CD4-positive, alpha-beta T cell treated with Interleukin-17A for 1 hour (primary cell): Measurements from ENCODE around the gene VTCN1.

ENCODE experiments used
- DNase-seq: peaks from one replicate; pipeline ENCODE4 v3.0.0-alpha.2; 2020

VTCN1 gene

DNA sequence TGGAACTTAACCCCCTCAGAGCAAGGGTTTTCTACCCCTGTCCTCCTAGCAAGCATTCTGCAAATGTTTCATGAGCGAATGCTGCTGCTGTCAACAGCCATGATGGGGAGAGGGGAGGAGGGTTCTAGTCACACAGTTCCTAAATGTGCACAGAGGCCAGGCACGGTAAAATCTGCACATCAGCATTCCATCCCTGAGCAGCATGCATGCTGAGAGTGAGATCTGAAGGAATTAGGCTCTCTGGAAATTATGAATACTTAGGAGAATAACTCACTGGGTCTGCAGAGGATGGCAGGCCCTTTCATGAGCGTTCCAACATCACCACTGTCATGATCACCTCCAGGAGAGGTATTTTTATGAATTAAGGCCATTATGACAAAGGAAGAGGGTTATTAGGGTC lies 2.1 kb downstream of the VTCN1 start:
- DNase-seq, result no peak

DNA sequence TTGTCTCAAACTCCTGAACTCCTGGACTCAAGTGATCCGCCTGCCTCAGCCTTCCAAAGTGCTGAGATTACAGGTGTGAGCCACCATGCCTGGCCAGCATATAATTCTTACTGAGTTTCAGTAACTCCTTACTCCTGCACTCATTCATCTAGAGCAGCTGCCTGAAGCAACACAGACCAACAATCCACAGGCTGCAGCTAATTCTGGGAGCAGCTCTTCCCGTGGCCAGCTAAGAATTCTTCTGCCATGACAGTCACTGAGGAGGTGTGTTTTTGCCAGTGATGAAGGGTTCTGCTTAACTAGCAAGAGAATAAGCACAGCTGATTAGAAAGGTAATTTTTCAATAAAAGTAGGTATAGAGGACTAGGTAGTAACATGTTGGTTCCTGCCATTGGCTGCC lies 5.4 kb downstream of the VTCN1 start:
- DNase-seq, result no peak

DNA sequence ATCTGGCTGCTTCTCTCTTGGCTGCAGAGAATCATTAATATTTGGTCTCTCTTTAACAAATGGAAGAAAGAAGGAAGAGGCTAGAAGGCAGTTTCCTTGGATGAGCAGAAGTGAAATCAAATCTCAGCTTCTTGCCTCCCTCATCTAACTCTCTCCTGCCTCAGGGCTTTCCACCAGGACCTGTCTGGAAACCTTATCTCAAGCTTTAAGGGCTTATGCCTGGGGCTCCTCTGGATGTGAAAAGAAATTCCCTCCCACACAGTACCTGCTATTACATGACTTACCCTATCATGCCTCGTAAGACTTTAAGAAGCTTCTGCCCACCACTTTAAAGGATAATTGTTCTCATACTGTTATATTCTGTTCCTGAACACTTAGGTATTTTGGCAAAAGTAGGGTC lies 8.9 kb downstream of the VTCN1 start:
- DNase-seq, result no peak

GRCh38 chr1:117198097-117198496 lies 12.6 kb downstream of the VTCN1 start:
- no peak for DNase-seq

GRCh38 chr1:117189726-117190125 lies 21.0 kb downstream of the VTCN1 start:
- no peak for DNase-seq

- DNase-seq, result no peak
Measured at GRCh38 chr1:117188816-117189437, 21.8 kb downstream of the VTCN1 start.

GRCh38 chr1:117188170-117188815 lies 22.4 kb downstream of the VTCN1 start:
- DNase-seq, result no peak

DNA sequence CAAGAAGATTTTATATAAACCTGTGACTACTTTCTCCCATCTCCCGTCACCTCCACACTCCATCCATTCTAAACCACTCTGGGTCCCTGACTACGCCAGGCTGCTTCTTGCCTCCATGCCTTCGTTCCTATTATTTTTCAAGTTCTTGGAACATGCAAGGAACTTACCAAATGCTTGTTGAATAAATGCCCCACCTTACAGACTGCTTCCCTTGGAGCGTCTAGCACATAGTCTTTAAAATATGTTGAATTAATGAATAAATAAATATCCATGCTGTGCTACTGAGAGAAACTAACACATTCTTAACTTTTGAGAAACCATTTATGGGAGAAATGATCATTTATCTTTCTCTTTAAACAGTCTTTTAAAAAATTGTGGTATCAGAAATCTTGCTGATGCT lies 27.6 kb downstream of the VTCN1 start:
- no peak for DNase-seq

GRCh38 chr1:117182319-117182718 lies 28.4 kb downstream of the VTCN1 start:
- DNase-seq, result no peak

GRCh38 chr1:117181630-117182041 lies 29.1 kb downstream of the VTCN1 start:
- no peak for DNase-seq

- DNase-seq, result no peak
Measured at GRCh38 chr1:117180147-117180967, 30.4 kb downstream of the VTCN1 start.

- DNase-seq, result no peak
Measured at GRCh38 chr1:117179471-117179870, 31.3 kb downstream of the VTCN1 start.

- DNase-seq, result no peak
Measured at GRCh38 chr1:117178756-117179155, 32.0 kb downstream of the VTCN1 start.

DNA sequence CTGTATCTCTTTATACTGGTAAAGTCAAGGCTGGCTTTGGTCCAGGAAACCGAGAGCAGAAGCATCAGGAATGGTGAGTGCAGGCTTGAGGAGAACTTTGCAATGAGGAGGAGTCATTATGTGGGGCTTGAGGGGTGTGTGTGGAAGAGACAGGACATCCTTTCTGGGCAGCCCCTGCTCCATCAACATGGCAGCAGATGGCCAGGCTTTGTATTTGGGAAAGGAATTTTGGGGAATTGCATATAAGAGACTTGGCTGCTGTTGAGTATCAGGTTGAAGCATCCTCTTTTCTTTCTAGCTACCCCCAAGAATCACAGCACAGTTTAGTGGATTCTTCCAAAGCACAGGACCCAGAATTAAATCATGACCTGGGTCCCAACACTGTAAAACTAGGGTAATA lies 33.4 kb downstream of the VTCN1 start:
- DNase-seq, result no peak

DNA sequence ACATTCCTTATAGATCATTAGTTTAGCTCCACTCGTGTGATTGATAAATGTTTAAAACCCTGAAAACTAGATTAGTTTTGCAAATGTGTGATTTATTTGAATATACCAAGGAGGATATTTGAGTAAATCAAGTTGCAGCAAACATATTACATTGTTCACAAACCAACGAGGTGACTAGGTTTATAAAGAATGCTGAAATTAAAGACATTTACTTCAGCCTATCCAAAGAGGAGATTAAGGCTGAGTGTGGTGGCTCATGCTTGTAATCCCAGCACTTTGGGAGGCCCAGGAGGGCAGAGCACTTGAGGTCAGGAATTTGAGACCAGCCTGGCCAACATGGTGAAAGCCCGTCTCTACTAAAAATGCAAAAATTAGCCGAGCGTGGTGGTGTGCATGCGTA lies 34.1 kb downstream of the VTCN1 start:
- DNase-seq, result no peak

GRCh38 chr1:117174851-117175250 lies 35.9 kb downstream of the VTCN1 start:
- DNase-seq, result no peak

DNA sequence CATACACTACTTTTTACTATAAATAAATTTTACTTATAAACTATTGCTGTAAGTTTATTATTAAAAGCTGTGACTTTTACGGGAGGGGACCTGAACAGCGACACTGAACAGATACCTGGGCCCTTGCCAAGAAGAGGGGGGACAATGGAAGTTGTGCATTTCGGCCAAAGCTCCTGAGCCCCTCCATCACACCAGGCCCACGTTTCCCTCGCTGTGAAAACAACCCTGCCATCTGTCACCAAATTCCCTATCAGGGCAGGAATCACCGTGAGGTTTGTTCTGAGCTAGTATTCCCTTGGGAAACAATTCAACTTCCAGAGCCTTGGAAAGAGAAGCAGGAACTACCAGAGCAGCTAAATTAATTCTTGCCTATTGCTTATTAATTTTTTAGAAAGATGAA lies 37.0 kb downstream of the VTCN1 start:
- no peak for DNase-seq

DNA sequence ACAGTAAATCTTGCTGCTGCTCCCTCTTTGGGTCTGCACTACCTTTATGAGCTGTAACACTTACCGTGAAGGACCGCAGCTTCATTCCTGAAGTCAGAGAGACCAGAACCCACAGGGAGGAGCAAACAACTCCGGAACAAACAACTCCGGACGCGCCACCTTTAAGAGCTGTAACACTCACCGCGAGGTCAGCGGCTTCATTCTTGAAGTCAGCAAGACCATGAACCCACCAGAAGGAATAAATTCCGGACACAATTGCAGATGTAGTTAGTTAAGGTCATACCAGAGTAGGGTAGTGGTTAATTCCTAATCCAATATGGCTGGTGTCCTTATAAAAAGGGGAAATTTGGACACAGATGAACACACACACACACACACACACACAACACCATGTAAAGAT lies 37.7 kb downstream of the VTCN1 start:
- DNase-seq, result no peak

DNA sequence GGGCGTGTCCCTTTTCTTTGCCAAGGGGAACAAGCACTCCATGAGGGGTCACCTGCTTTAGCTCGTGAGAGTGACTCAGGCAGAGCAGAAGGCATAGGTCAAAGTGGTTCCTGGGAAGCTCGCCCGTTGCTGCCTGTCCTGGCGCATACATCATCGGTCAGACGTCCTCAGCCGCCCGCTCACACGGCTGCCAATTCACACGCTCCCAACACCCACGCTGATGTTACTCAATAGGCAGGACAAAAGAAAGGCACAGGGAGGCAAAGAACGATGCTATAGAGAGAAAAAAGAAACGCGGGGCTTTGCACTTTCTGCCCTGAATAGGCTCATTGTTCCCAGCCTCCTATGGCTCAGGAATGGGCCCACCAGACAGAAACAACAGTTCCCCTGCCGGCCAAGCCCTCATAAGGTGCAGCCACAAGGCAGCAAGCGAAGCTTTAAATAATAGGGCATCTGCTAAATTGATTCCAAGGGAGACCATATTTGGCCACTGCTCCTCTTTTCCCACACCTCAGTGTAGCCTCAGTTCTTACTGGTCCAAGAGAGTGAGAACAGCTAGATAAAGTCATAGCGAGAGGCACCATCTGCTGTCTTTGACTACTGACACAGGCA lies 38.7 kb downstream of the VTCN1 start:
- DNase-seq, result no peak

- DNase-seq, result no peak
Measured at GRCh38 chr1:117169871-117170596, 40.7 kb downstream of the VTCN1 start.

GRCh38 chr1:117167402-117167801 lies 43.3 kb downstream of the VTCN1 start:
- DNase-seq, result no peak

DNA sequence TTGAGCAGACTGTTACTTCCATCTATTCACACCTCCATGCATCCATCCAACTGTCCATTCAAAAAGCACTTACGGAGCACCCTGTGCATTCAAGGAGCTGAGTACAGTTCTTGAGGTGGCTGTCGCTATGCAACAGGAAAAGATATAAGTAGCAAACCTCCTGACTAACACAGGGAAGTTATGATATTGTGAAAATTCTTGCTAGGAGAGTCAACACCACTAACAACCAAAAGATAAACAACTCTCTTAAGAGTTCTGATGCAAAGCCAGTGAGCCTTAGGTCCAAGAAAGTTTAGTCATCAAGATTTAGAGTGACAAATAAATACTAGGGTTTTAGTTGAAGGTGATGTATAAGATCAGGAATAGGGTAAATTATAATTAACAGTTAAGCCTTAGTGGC lies 44.7 kb downstream of the VTCN1 start:
- DNase-seq, result no peak

- no peak for DNase-seq
Measured at GRCh38 chr1:117164209-117164608, 46.5 kb downstream of the VTCN1 start.
